Hepatocyte (in vitro differentiated cells): ENCODE results near the gene RAB12. TPM values are rescaled to one million over a fixed set of nuclear protein-coding genes. Genes with fewer than 3 reads are reported as not detected.

Experiments
- DNase-seq: peaks from one replicate; pipeline ENCODE4 v3.0.0-alpha.2; 2016; ENCODE audit warnings: low spot score
- H2AFZ ChIP-seq: fragments of 200-600 bp; sonication (generic); 2 replicates; pipeline ENCODE4 v1.6.0; 2016; ENCODE audit warnings: antibody characterized with exemption, mild to moderate bottlenecking
- H3K27ac ChIP-seq: fragments of 200-600 bp; sonication (generic); 2 replicates; pipeline ENCODE4 v1.5.1; 2016; ENCODE audit warnings: mild to moderate bottlenecking
- H3K27me3 ChIP-seq: fragments of 200-600 bp; sonication (generic); 2 replicates; pipeline ENCODE4 v1.6.1; 2016
- H3K36me3 ChIP-seq: fragments of 200-600 bp; sonication (generic); replicated peaks from 2 replicates; pipeline ENCODE4 v1.5.1; 2016; ENCODE audit warnings: low read depth; ENCODE audit not compliant: insufficient read depth
- H3K4me1 ChIP-seq: fragments of 200-600 bp; sonication (generic); 2 replicates; pipeline ENCODE4 v1.5.1; 2016; ENCODE audit warnings: mild to moderate bottlenecking, moderate library complexity; ENCODE audit not compliant: insufficient read depth
- H3K4me2 ChIP-seq: fragments of 200-600 bp; sonication (generic); 2 replicates; pipeline ENCODE4 v1.6.0; 2016
- H3K4me3 ChIP-seq: fragments of 200-600 bp; sonication (generic); 2 replicates; pipeline ENCODE4 v1.5.1; 2016; ENCODE audit warnings: mild to moderate bottlenecking
- H3K79me2 ChIP-seq: fragments of 200-600 bp; sonication (generic); 2 replicates; pipeline ENCODE4 v1.6.0; 2017; ENCODE audit warnings: mild to moderate bottlenecking
- H3K9me2 ChIP-seq: fragments of 200-600 bp; sonication (generic); replicated peaks from 2 replicates; pipeline ENCODE4 v1.6.0; 2017; ENCODE audit warnings: mild to moderate bottlenecking; ENCODE audit not compliant: insufficient read depth
- H3K9me3 ChIP-seq: fragments of 200-600 bp; sonication (generic); 2 replicates; pipeline ENCODE4 v1.5.1; 2016; ENCODE audit warnings: low read depth, mild to moderate bottlenecking
- H4K20me1 ChIP-seq: fragments of 200-600 bp; sonication (generic); 2 replicates; pipeline ENCODE4 v1.6.0; 2016; ENCODE audit warnings: mild to moderate bottlenecking; ENCODE audit not compliant: insufficient read depth, poor library complexity, severe bottlenecking
- CTCF ChIP-seq: fragments of 200-600 bp; sonication (generic); IDR thresholded peaks from 2 replicates; pipeline ENCODE4 v1.5.1; 2016; ENCODE audit warnings: antibody characterized with exemption, mild to moderate bottlenecking; ENCODE audit not compliant: poor library complexity
- EZH2 ChIP-seq: fragments of 200-600 bp; sonication (generic); IDR thresholded peaks from 2 replicates; pipeline ENCODE4 v1.6.1; 2016; ENCODE audit warnings: antibody characterized with exemption, mild to moderate bottlenecking, borderline replicate concordance
- EZH2phosphoT487 ChIP-seq: fragments of 200-600 bp; sonication (generic); IDR thresholded peaks from one replicate; pipeline ENCODE4 v1.6.1; 2018; ENCODE audit warnings: antibody characterized with exemption, mild to moderate bottlenecking, low read depth, moderate library complexity; ENCODE audit not compliant: unreplicated experiment, severe bottlenecking
- WGBS: methylation state at CpG from one replicate; pipeline ENCODE4 v1.1.6; 2016; ENCODE audit warnings: low lambda C conversion rate; ENCODE audit errors: missing lambda C conversion rate; 5-methylcytosine and 5-hydroxymethylcytosine counted together
- polyA plus RNA-seq: library from polyadenylated mRNA; unstranded; fragments of >200 nt; fragmentation: Nextera tagmentation; extraction: Ambion mirVana; gene quantifications from 2 replicates; pipeline ENCODE4 v1.2.1, GENCODE V29; 2016
- total RNA-seq: library from RNA; depleted of rRNA; stranded (reverse); fragments of >200 nt; gene quantifications from 2 replicates; pipeline ENCODE4 v1.2.3, GENCODE V29; 2014

The RAB12 gene
- total and polyA plus RNA-seq, 2 experiments from 2014 or later, result 4.7 to 33.2 TPM

DNA sequence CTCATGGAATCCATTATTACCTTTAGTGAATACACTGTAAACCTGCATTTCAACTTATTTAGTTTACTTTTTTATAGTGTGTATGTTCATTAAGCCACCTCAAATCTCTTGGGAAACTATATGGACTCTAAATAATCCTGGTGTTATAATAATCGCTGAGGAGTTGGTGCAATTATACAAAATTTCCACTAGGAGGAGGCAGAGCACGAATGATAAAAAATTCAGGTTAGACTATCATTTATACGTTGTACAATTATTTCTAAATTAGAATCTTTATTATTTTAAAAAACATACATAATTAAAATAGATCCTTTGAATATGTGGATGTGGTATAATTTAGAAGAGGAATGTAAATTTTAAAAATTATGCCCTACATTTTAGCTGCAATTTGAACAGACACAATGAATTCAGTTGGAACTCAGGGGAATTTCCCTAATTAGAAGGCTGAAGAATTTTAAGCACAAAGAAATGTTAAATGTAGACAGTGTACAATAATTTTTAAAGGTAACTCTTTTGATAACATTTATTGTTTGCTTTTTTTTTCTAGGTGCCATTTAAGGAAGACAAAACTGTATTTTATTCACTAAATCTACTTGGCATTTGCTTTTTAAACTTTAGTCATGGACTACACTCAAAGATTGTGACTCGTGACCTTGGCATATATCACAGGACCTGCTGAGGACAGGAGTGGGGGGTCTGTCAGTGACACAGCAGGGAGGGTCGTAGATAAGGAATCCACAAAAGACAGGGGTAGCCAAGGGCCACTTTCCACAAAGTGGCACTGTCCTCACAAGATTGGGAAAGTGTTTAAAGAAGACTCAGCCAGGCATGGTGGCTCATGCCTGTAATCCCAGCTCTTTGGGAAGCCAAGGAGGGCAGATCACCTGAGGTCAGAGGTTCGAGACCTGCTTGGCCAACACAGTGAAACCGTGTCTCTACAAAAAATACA is 45.5 kb downstream of the RAB12 start:
- no peaks in the 10 kb centered on the region for H3K4me1 ChIP-seq
- no peaks in the 10 kb centered on the region for H3K9me3 ChIP-seq
- no peaks in the 10 kb centered on the region for H3K36me3 ChIP-seq
- no peak overlapping the region for H3K4me3 ChIP-seq
- H3K27me3 ChIP-seq, result no peaks in the 10 kb centered on the region
- peak; percentile 84 for TF ChIP-seq CTCF
- TF ChIP-seq EZH2phosphoT487, result no peak
- TF ChIP-seq EZH2, result no peak
- H3K79me2 ChIP-seq, result no peaks in the 10 kb centered on the region
- H3K4me2 ChIP-seq, result no peak overlapping the region
- peak; percentile 27 for DNase-seq
- H4K20me1 ChIP-seq, result no peaks in the 10 kb centered on the region
- whole genome bisulfite sequencing, result 40% methylated on average over 7 of the region's 7 CpGs
- H3K27ac ChIP-seq, result no peak overlapping the region
- no peaks in the 10 kb centered on the region for H3K9me2 ChIP-seq
- H2AFZ ChIP-seq, result no peak overlapping the region

DNA sequence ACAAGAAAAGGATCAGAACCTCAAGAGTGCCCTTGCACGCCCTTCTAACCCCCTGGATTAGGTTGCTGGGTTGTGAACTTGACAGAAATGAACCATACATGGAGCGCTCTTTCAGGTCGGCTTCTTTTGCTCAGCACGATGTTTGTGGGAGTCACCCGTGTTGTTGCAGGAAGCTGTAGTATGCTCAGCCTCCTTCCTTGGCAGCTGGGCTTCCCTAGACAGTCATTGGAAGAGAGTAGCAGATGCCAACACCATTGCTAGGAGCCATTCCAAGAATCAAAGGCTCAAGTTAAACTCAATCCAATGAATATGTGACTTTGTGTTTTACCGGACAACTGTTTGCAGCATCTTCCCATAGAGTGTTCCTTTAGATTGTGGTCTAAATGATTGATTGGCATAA is 47.0 kb downstream of the RAB12 start:
- TF ChIP-seq EZH2, result no peak
- no peak for TF ChIP-seq CTCF
- no peak for TF ChIP-seq EZH2phosphoT487
- no peaks in the 10 kb centered on the region for H3K4me1 ChIP-seq
- H3K9me3 ChIP-seq, result no peaks in the 10 kb centered on the region
- H3K4me2 ChIP-seq, result no peak overlapping the region
- no peaks in the 10 kb centered on the region for H3K9me2 ChIP-seq
- H3K79me2 ChIP-seq, result no peaks in the 10 kb centered on the region
- DNase-seq, result no peak
- no peak overlapping the region for H2AFZ ChIP-seq
- no peak overlapping the region for H3K4me3 ChIP-seq
- H3K27ac ChIP-seq, result no peak overlapping the region
- WGBS, result 84% methylated on average over 6 of the region's 6 CpGs
- no peaks in the 10 kb centered on the region for H3K27me3 ChIP-seq
- no peaks in the 10 kb centered on the region for H4K20me1 ChIP-seq
- no peaks in the 10 kb centered on the region for H3K36me3 ChIP-seq

- no peak for TF ChIP-seq EZH2phosphoT487
- TF ChIP-seq CTCF, result no peak
- TF ChIP-seq EZH2, result no peak
- H3K27me3 ChIP-seq, result no peaks in the 10 kb centered on the region
- no peaks in the 10 kb centered on the region for H4K20me1 ChIP-seq
- H3K79me2 ChIP-seq, result no peaks in the 10 kb centered on the region
- no peak overlapping the region for H3K4me2 ChIP-seq
- H3K27ac ChIP-seq, result no peak overlapping the region
- no peak overlapping the region for H3K4me3 ChIP-seq
- H3K36me3 ChIP-seq, result no peaks in the 10 kb centered on the region
- no peaks in the 10 kb centered on the region for H3K4me1 ChIP-seq
- H2AFZ ChIP-seq, result no peak overlapping the region
- 80% methylated on average over 14 of the region's 14 CpGs for WGBS
- no peaks in the 10 kb centered on the region for H3K9me2 ChIP-seq
- DNase-seq, result no peak
- H3K9me3 ChIP-seq, result no peaks in the 10 kb centered on the region
Observed at GRCh38 chr18:8657050-8657820, 48.0 kb downstream of the RAB12 start.
